Neural cell (in vitro differentiated cells): Measurements from ENCODE around the gene HPSE2.

Source experiments
- EP300 ChIP-seq: fragments of 450-650 bp; conservative IDR thresholded peaks from 2 replicates; pipeline ENCODE4 v1.6.1; 2014; ENCODE audit warnings: antibody characterized with exemption, mild to moderate bottlenecking, moderate library complexity; ENCODE audit not compliant: poor library complexity, severe bottlenecking
- RAD21 ChIP-seq: fragments of 450-650 bp; conservative IDR thresholded peaks from 2 replicates; pipeline ENCODE4 v1.6.1; 2014; ENCODE audit warnings: antibody characterized with exemption, mild to moderate bottlenecking, moderate library complexity
- TF ChIP-seq, protein P1 (sequence below): fragments of 450-650 bp; IDR thresholded peaks from 2 replicates; pipeline ENCODE4 v1.5.1; 2014; ENCODE audit warnings: antibody characterized with exemption, mild to moderate bottlenecking, moderate library complexity; ENCODE audit not compliant: poor library complexity, severe bottlenecking

DNA sequence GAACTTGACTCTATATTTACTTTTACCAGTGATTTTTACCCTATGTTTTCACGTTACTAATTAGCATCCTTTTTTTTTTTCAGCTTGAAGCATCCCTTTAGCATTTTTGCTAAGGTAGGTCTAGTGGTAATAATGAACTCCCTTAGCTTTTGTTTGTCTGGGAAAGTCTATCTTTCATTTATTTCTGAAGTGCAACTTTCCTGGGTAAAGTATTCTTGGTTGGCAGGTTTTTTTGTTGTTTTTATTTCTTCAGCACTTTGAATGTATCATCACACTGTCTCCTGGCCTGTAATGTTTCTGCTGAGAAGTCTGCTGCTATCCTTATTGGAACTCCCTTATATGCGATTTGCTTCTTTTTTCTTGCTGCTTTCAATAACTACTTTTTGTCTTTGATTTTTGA is 639.2 kb downstream of the HPSE2 start:
- TF ChIP-seq, protein P1, sequence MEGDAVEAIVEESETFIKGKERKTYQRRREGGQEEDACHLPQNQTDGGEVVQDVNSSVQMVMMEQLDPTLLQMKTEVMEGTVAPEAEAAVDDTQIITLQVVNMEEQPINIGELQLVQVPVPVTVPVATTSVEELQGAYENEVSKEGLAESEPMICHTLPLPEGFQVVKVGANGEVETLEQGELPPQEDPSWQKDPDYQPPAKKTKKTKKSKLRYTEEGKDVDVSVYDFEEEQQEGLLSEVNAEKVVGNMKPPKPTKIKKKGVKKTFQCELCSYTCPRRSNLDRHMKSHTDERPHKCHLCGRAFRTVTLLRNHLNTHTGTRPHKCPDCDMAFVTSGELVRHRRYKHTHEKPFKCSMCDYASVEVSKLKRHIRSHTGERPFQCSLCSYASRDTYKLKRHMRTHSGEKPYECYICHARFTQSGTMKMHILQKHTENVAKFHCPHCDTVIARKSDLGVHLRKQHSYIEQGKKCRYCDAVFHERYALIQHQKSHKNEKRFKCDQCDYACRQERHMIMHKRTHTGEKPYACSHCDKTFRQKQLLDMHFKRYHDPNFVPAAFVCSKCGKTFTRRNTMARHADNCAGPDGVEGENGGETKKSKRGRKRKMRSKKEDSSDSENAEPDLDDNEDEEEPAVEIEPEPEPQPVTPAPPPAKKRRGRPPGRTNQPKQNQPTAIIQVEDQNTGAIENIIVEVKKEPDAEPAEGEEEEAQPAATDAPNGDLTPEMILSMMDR = no peak
- TF ChIP-seq EP300 = no peak
- no peak for TF ChIP-seq RAD21
